Measurements from ENCODE around the gene SLC4A7. TPM values are rescaled to one million over a fixed set of nuclear protein-coding genes. Genes with fewer than 3 reads are reported as not detected.

The SLC4A7 gene
- total RNA-seq, 4 donors from 2014 or later = 20.3 to 44.0 (median 31.7) TPM

DNA sequence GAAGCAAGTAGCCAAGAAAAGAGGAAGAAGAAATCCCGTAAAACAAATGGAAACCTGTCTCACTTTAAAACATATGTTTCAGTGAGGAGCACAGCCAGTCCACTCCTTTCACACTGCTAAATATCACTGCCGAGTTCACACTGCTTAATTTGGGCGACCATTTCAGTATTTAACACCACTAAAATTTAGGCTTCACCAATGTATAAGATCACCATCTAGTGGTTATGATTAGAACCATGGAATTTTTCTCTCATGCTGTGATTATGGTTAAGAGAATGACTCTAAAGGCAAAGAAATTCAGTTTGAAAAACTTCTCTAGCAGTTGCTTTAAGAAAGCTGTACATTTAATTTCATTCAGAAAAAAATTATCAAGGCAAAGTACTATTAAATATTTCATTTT lies 16.6 kb downstream of the SLC4A7 start:
- Histone ChIP-seq H3K27me3 (no peaks in the 10 kb centered on the region), H3K36me3 (no peaks in the 10 kb centered on the region), H3K27ac (replicated peaks in 1 of 4) (no peak overlapping the region), H3K4me3 (no peak overlapping the region), H3K4me1 (peaks cover 5 to 33% (median 23%) of the 10 kb centered on the region in 4 donors), H3K9me3 (no peaks in the 10 kb centered on the region)
- DNase-seq (ENCODE audit: extremely low spot score) = no peak
- TF ChIP-seq, protein P1, sequence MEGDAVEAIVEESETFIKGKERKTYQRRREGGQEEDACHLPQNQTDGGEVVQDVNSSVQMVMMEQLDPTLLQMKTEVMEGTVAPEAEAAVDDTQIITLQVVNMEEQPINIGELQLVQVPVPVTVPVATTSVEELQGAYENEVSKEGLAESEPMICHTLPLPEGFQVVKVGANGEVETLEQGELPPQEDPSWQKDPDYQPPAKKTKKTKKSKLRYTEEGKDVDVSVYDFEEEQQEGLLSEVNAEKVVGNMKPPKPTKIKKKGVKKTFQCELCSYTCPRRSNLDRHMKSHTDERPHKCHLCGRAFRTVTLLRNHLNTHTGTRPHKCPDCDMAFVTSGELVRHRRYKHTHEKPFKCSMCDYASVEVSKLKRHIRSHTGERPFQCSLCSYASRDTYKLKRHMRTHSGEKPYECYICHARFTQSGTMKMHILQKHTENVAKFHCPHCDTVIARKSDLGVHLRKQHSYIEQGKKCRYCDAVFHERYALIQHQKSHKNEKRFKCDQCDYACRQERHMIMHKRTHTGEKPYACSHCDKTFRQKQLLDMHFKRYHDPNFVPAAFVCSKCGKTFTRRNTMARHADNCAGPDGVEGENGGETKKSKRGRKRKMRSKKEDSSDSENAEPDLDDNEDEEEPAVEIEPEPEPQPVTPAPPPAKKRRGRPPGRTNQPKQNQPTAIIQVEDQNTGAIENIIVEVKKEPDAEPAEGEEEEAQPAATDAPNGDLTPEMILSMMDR (IDR thresholded peaks at IDR 0.05) = peak; percentile 56 to 64 (median 63)
- TF ChIP-seq POLR2A (IDR thresholded peaks at IDR 0.05; ENCODE audit: low read depth) (no peak), EP300 (IDR thresholded peaks at IDR 0.05) (no peak)
- intact Hi-C loops (cut with DNase I) = loop anchor here (2.0 to 10.0 kb wide), 2 partner anchors 155 to 333 kb away; no protein-coding TSS in a partner anchor
- 8% methylated on average over 3 of the region's 3 CpGs for WGBS

- Histone ChIP-seq H3K36me3 (no peaks in the 10 kb centered on the region), H3K9me3 (no peaks in the 10 kb centered on the region), H3K27me3 (no peaks in the 10 kb centered on the region), H3K4me3 (no peak overlapping the region), H3K27ac (replicated peaks in 1 of 4) (no peak overlapping the region), H3K4me1 (peaks cover 5 to 24% (median 13%) of the 10 kb centered on the region in 4 donors)
- intact Hi-C loops (cut with DNase I) = loop anchor here (10.0 kb wide), 1 partner anchor 330 kb away; no protein-coding TSS in a partner anchor
- WGBS = 97% methylated on average over 11 of the region's 19 CpGs
- DNase-seq (ENCODE audit: extremely low spot score) = no peak
- TF ChIP-seq EP300 (IDR thresholded peaks at IDR 0.05) (no peak), POLR2A (IDR thresholded peaks at IDR 0.05; ENCODE audit: low read depth) (no peak), POLR2AphosphoS5 (IDR thresholded peaks at IDR 0.05) (no peak)
- TF ChIP-seq, protein P1 (IDR thresholded peaks at IDR 0.05) = no peak
Measured at GRCh38 chr3:27464646-27465045, 19.5 kb downstream of the SLC4A7 start.

- TF ChIP-seq POLR2A (IDR thresholded peaks at IDR 0.05; ENCODE audit: low read depth) (no peak), EP300 (IDR thresholded peaks at IDR 0.05) (no peak), POLR2AphosphoS5 (IDR thresholded peaks at IDR 0.05) (no peak)
- TF ChIP-seq, protein P1 (IDR thresholded peaks at IDR 0.05) = no peak
- Histone ChIP-seq H3K9me3 (no peaks in the 10 kb centered on the region), H3K4me1 (peaks cover 1 to 11% (median 6%) of the 10 kb centered on the region in 4 donors), H3K4me3 (no peak overlapping the region), H3K27me3 (no peaks in the 10 kb centered on the region), H3K27ac (replicated peaks in 1 of 4) (no peak overlapping the region), H3K36me3 (no peaks in the 10 kb centered on the region)
- no peak for DNase-seq (ENCODE audit: extremely low spot score)
- 98% methylated on average over 8 of the region's 8 CpGs for WGBS
- intact Hi-C loops (cut with DNase I) = loop anchor here (10.0 kb wide), 1 partner anchor 327 kb away; no protein-coding TSS in a partner anchor
Measured at GRCh38 chr3:27462228-27462627, 22.0 kb downstream of the SLC4A7 start.

GRCh38 chr3:27458929-27459328 lies 25.3 kb downstream of the SLC4A7 start:
- no peak for DNase-seq (ENCODE audit: extremely low spot score)
- Histone ChIP-seq H3K36me3 (no peaks in the 10 kb centered on the region), H3K9me3 (no peaks in the 10 kb centered on the region), H3K27ac (replicated peaks in 1 of 4) (no peak overlapping the region), H3K27me3 (no peaks in the 10 kb centered on the region), H3K4me3 (no peak overlapping the region), H3K4me1 (peaks cover 0 to 18% (median 7%) of the 10 kb centered on the region in 4 donors)
- WGBS = 72% methylated on average over 6 of the region's 6 CpGs
- intact Hi-C loops (cut with DNase I) = no loop called here
- TF ChIP-seq, protein P1 (IDR thresholded peaks at IDR 0.05) = no peak
- TF ChIP-seq POLR2AphosphoS5 (IDR thresholded peaks at IDR 0.05) (no peak), POLR2A (IDR thresholded peaks at IDR 0.05; ENCODE audit: low read depth) (no peak), EP300 (IDR thresholded peaks at IDR 0.05) (no peak)

DNA sequence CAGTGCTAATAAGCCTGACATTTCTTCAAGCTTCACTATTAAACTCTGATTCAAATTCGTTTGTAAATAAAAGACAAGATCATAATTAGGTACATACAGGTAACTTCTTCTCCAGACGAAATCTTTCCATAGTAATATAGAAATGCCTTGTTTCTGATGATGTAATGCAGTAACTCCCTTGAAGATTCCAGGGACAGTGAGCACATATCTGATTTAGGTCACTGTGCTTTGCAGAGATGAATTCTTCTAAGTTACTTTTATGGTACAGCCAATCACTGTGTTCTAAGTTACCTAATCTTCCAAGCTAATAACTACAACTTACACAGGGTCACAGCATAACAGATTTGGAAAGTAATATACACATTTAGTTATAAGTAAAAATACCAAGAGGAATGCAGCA lies 27.6 kb downstream of the SLC4A7 start:
- TF ChIP-seq POLR2AphosphoS5 (IDR thresholded peaks at IDR 0.05) (no peak), EP300 (IDR thresholded peaks at IDR 0.05) (no peak), POLR2A (IDR thresholded peaks at IDR 0.05; ENCODE audit: low read depth) (no peak)
- TF ChIP-seq, protein P1 (IDR thresholded peaks at IDR 0.05) = no peak
- 78% methylated on average over 2 of the region's 2 CpGs for WGBS

More for the DNA sequence above, 27.6 kb downstream of the SLC4A7 start:
- no peak overlapping the region for H3K4me3 ChIP-seq
- no peaks in the 10 kb centered on the region for H3K36me3 ChIP-seq
- H3K9me3 ChIP-seq = no peaks in the 10 kb centered on the region
- H3K27ac ChIP-seq (replicated peaks in 1 of 4) = no peak overlapping the region
- intact Hi-C loops (cut with DNase I) = no loop called here
- H3K27me3 ChIP-seq = no peaks in the 10 kb centered on the region
- H3K4me1 ChIP-seq = peaks cover 0 to 22% (median 10%) of the 10 kb centered on the region in 4 donors
- DNase-seq (ENCODE audit: extremely low spot score) = no peak
